Measurements from ENCODE around the gene MARCO. TPM values are rescaled to one million over a fixed set of nuclear protein-coding genes. Genes with fewer than 3 reads are reported as not detected.

The MARCO gene
- total RNA-seq, 1 experiment from 2014 or later = 0.43 TPM

- H3K4me1 Mint-ChIP-seq (ENCODE audit: low read depth, unreplicated experiment) = peaks cover 6% of the 10 kb centered on the region
- ChIA-PET CTCF (no interaction called here), POLR2A (no interaction called here)
Measured at GRCh38 chr2:118970396-118971135, 28.6 kb downstream of the MARCO start.

GRCh38 chr2:118971245-118972122 lies 29.5 kb downstream of the MARCO start:
- Histone ChIP-seq H3K9me3 (no peaks in the 10 kb centered on the region), H3K4me1 (0 out of 2 replicates have a peak, but pooled peaks cover 6% of the 10 kb centered on the region), H3K4me3 (ENCODE audit: low read depth, low read length) (no peak overlapping the region), H3K27me3 (replicated peaks; ENCODE audit: control insufficient read depth, insufficient read depth, low read length) (no peaks in the 10 kb centered on the region), H3K36me3 (ENCODE audit: control insufficient read depth, insufficient read depth, low read length) (no peaks in the 10 kb centered on the region)
- BruUV-seq (replicated peaks) = no TSS peak
- intact Hi-C loops (cut with micrococcal nuclease; ENCODE audit: unreplicated experiment) = no loop called here
- POLR2A ChIA-PET = no interaction called here
- Mint-ChIP-seq H3K36me3 (ENCODE audit: insufficient read depth, unreplicated experiment) (no peaks in the 10 kb centered on the region), H3K27ac (ENCODE audit: unreplicated experiment) (no peak overlapping the region), H3K4me3 (ENCODE audit: unreplicated experiment) (no peak overlapping the region), H3K4me1 (ENCODE audit: low read depth, unreplicated experiment) (peaks cover 6% of the 10 kb centered on the region), H3K9me3 (ENCODE audit: unreplicated experiment) (no peaks in the 10 kb centered on the region), H3K27me3 (ENCODE audit: insufficient read depth, unreplicated experiment) (peaks cover 4% of the 10 kb centered on the region)
- DNase-seq = peak in 1 of 2 experiments; percentile 24
- no peak for TF ChIP-seq CTCF (IDR thresholded peaks at IDR 0.05; ENCODE audit: insufficient read depth in 1 of 2, low read depth in 1 of 2, low read length in 1 of 2, severe bottlenecking in 1 of 2, unreplicated experiment in 1 of 2)
- CTCF ChIA-PET = no interaction called here

More at GRCh38 chr2:118970396-118971135, 28.6 kb downstream of the MARCO start:
- Histone ChIP-seq H3K9me3 (no peaks in the 10 kb centered on the region), H3K36me3 (ENCODE audit: control insufficient read depth, insufficient read depth, low read length) (no peaks in the 10 kb centered on the region), H3K4me1 (0 out of 2 replicates have a peak, but pooled peaks cover 6% of the 10 kb centered on the region), H3K27me3 (replicated peaks; ENCODE audit: control insufficient read depth, insufficient read depth, low read length) (no peaks in the 10 kb centered on the region), H3K4me3 (ENCODE audit: low read depth, low read length) (no peak overlapping the region)
- Mint-ChIP-seq H3K9me3 (ENCODE audit: unreplicated experiment) (no peaks in the 10 kb centered on the region), H3K36me3 (ENCODE audit: insufficient read depth, unreplicated experiment) (no peaks in the 10 kb centered on the region), H3K27me3 (ENCODE audit: insufficient read depth, unreplicated experiment) (peaks cover 4% of the 10 kb centered on the region), H3K4me3 (ENCODE audit: unreplicated experiment) (no peak overlapping the region), H3K27ac (ENCODE audit: unreplicated experiment) (no peak overlapping the region)
- BruUV-seq (replicated peaks) = no TSS peak
- peak in 1 of 2 experiments; percentile 15 for DNase-seq
- intact Hi-C loops (cut with micrococcal nuclease; ENCODE audit: unreplicated experiment) = no loop called here
- no peak for TF ChIP-seq CTCF (IDR thresholded peaks at IDR 0.05; ENCODE audit: insufficient read depth in 1 of 2, low read depth in 1 of 2, low read length in 1 of 2, severe bottlenecking in 1 of 2, unreplicated experiment in 1 of 2)

DNA sequence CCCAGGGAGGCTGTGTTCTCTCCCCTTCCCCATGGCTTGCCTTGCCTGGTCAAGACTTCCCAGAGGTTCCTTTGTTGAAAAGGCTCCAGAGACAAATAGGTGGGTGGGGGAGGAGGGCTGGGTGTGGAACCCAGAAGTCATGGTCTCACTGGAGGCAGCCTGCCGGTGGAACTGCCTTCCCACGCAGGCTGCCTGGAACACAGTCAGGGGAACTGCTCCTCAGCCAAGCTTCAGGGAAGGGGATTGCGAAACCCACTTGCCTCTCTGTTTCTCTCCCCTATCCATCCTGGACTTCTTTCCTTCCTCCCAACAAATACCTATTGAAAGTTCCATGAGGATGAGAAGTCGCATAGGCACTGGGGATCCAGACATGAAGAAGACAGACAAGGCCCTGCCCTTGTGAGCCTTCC lies 31.6 kb downstream of the MARCO start:
- H3K36me3 Mint-ChIP-seq (ENCODE audit: insufficient read depth, unreplicated experiment) = no peaks in the 10 kb centered on the region
- peaks cover 9% of the 10 kb centered on the region for H3K27me3 Mint-ChIP-seq (ENCODE audit: insufficient read depth, unreplicated experiment)
- no peak overlapping the region for H3K4me3 ChIP-seq (ENCODE audit: low read depth, low read length)
- H3K4me1 Mint-ChIP-seq (ENCODE audit: low read depth, unreplicated experiment) = peaks cover 6% of the 10 kb centered on the region
- no TSS peak for BruUV-seq (replicated peaks)
- intact Hi-C loops (cut with micrococcal nuclease; ENCODE audit: unreplicated experiment) = no loop called here
- H3K9me3 ChIP-seq = no peaks in the 10 kb centered on the region
- H3K36me3 ChIP-seq (ENCODE audit: control insufficient read depth, insufficient read depth, low read length) = no peaks in the 10 kb centered on the region
- H3K27ac Mint-ChIP-seq (ENCODE audit: unreplicated experiment) = no peak overlapping the region
- H3K9me3 Mint-ChIP-seq (ENCODE audit: unreplicated experiment) = no peaks in the 10 kb centered on the region
- no peaks in the 10 kb centered on the region for H3K27me3 ChIP-seq (replicated peaks; ENCODE audit: control insufficient read depth, insufficient read depth, low read length)
- H3K4me1 ChIP-seq = 0 out of 2 replicates have a peak, but pooled peaks cover 6% of the 10 kb centered on the region
- H3K4me3 Mint-ChIP-seq (ENCODE audit: unreplicated experiment) = no peak overlapping the region
- no peak for TF ChIP-seq CTCF (IDR thresholded peaks at IDR 0.05; ENCODE audit: insufficient read depth in 1 of 2, low read depth in 1 of 2, low read length in 1 of 2, severe bottlenecking in 1 of 2, unreplicated experiment in 1 of 2)
- ChIA-PET POLR2A (no interaction called here), CTCF (no interaction called here)
- DNase-seq = peak in 1 of 2 experiments; percentile 19
